SK-N-SH (cell line): Measurements from ENCODE around the gene SFSWAP. TPM values are rescaled to one million over a fixed set of nuclear protein-coding genes. Genes with fewer than 3 reads are reported as not detected.

Source experiments
- CTCF ChIA-PET: fragments of 300-600, 350-600 bp; formaldehyde crosslinking; extraction: SDS; loops from one replicate; lab custom pipeline; 2021; lab: Yijun Ruan, JAX
- POLR2A ChIA-PET: fragments of 350-600 bp; sonication (Branson Sonifier 250); formaldehyde crosslinking; extraction: SDS; loops from one replicate; lab custom pipeline; 2020; ENCODE audit warnings: antibody characterized with exemption, inconsistent platforms; lab: Yijun Ruan, JAX
- DNase-seq: peaks from one replicate; pipeline ENCODE4 v3.0.0; 2012
- H2AFZ ChIP-seq: fragments of 200-600 bp; sonication (generic); 2 replicates; pipeline ENCODE4 v1.8.1; 2016; ENCODE audit warnings: antibody characterized with exemption, mild to moderate bottlenecking, low read depth
- H3F3A ChIP-seq: fragments of 200-600 bp; sonication (generic); replicated peaks from 2 replicates; pipeline ENCODE3; 2016; ENCODE audit warnings: antibody characterized with exemption, mild to moderate bottlenecking; ENCODE audit not compliant: insufficient read depth
- H3K27ac ChIP-seq, 2 experiments: fragments of 200-500 bp in 1 of 2; fragments of 200-600 bp in 1 of 2; sonication (Bioruptor generic) in 1 of 2; sonication (generic), shearing (Covaris generic) in 1 of 2; 2 replicates each; pipeline versions ENCODE4 v1.5.1 to v1.6.1; 2014 to 2016; ENCODE audit warnings: low read depth in 2 of 2, inconsistent platforms in 1 of 2, low read length in 1 of 2, mild to moderate bottlenecking in 1 of 2, mixed read lengths in 1 of 2
- H3K27me3 ChIP-seq: fragments of 200-600 bp; sonication (generic), shearing (Covaris generic); 2 replicates; pipeline ENCODE4 v1.6.1; 2016; ENCODE audit warnings: mixed run types; ENCODE audit not compliant: insufficient read depth
- H3K36me3 ChIP-seq, 2 experiments: fragments of 200-500 bp in 1 of 2; fragments of 200-600 bp in 1 of 2; sonication (Bioruptor generic) in 1 of 2; sonication (generic) in 1 of 2; replicated peaks in 1 of 2; 2 replicates each; pipeline versions ENCODE3 to v1.5.1; 2014 to 2016; ENCODE audit warnings: low read length in 1 of 2, mild to moderate bottlenecking in 1 of 2; ENCODE audit not compliant: insufficient read depth in 2 of 2, control insufficient read depth in 1 of 2
- H3K4me1 ChIP-seq, 2 experiments: fragments of 200-500 bp in 1 of 2; fragments of 200-600 bp in 1 of 2; sonication (Bioruptor generic) in 1 of 2; sonication (generic), shearing (Covaris generic) in 1 of 2; 2 replicates each; pipeline versions ENCODE4 v1.5.1 to v1.6.1; 2014 to 2016; ENCODE audit warnings: low read depth in 1 of 2, low read length in 1 of 2, mixed run types in 1 of 2; ENCODE audit not compliant: insufficient read depth in 2 of 2, control insufficient read depth in 1 of 2
- H3K4me2 ChIP-seq: fragments of 200-600 bp; sonication (generic), shearing (Covaris generic); 2 replicates; pipeline ENCODE4 v1.6.1; 2017; ENCODE audit warnings: mixed run types
- H3K4me3 ChIP-seq, 2 experiments: fragments of 200-500 bp in 1 of 2; fragments of 200-600 bp in 1 of 2; sonication (Bioruptor generic) in 1 of 2; sonication (generic), shearing (Covaris generic) in 1 of 2; 2 replicates each; pipeline versions ENCODE4 v1.5.1 to v1.8.1; 2014 to 2016; ENCODE audit warnings: low read depth in 2 of 2, inconsistent platforms in 1 of 2, low read length in 1 of 2, mild to moderate bottlenecking in 1 of 2, mixed read lengths in 1 of 2, moderate library complexity in 1 of 2
- H3K79me2 ChIP-seq: fragments of 200-600 bp; sonication (generic); 2 replicates; pipeline ENCODE4 v1.8.1; 2017; ENCODE audit warnings: mild to moderate bottlenecking; ENCODE audit not compliant: insufficient read depth
- H3K9ac ChIP-seq: fragments of 200-600 bp; sonication (generic); 2 replicates; pipeline ENCODE4 v1.6.1; 2017; ENCODE audit warnings: mixed run types
- H3K9me2 ChIP-seq: fragments of 200-600 bp; sonication (generic); 2 replicates; pipeline ENCODE4 v1.6.1; 2017; ENCODE audit warnings: mixed run types
- H3K9me3 ChIP-seq: fragments of 200-600 bp; sonication (generic); 2 replicates; pipeline ENCODE4 v1.6.1; 2017; ENCODE audit warnings: mixed run types, mild to moderate bottlenecking, moderate library complexity
- H4K20me1 ChIP-seq: fragments of 200-600 bp; sonication (generic); 2 replicates; pipeline ENCODE4 v1.6.1; 2017; ENCODE audit warnings: mild to moderate bottlenecking, mixed run types; ENCODE audit not compliant: insufficient read depth
- CHD2 ChIP-seq: fragments of 150-350 bp; IDR thresholded peaks from 2 replicates; pipeline ENCODE4 v1.6.1; 2018; ENCODE audit warnings: low read length; ENCODE audit not compliant: partially characterized antibody
- EP300 ChIP-seq, 2 experiments: IDR thresholded peaks; 2 replicates each; pipeline versions ENCODE4 v1.4.0 to v1.6.1; 2012; ENCODE audit warnings: borderline replicate concordance in 1 of 2, low read depth in 1 of 2, low read length in 1 of 2
- FOSL2 ChIP-seq: IDR thresholded peaks from 2 replicates; pipeline ENCODE4 v1.4.0; 2012; ENCODE audit warnings: low read depth, mild to moderate bottlenecking, moderate library complexity, borderline replicate concordance
- FOXM1 ChIP-seq: IDR thresholded peaks from 2 replicates; pipeline ENCODE4 v1.4.0; 2012; ENCODE audit warnings: low read depth, mild to moderate bottlenecking
- GABPA ChIP-seq: IDR thresholded peaks from 2 replicates; pipeline ENCODE4 v1.4.0; 2012; ENCODE audit warnings: low read depth, mild to moderate bottlenecking
- IRF3 ChIP-seq: fragments of 150-350 bp; IDR thresholded peaks from 2 replicates; pipeline ENCODE4 v1.6.1; 2016; ENCODE audit warnings: mild to moderate bottlenecking, low read depth, low read length
- MXI1 ChIP-seq: IDR thresholded peaks from 2 replicates; pipeline ENCODE4 v1.6.1; 2012; ENCODE audit warnings: mild to moderate bottlenecking, low read depth, low read length, improper control_type of control experiment
- NRF1 ChIP-seq: IDR thresholded peaks from 2 replicates; pipeline ENCODE4 v1.6.1; 2012; ENCODE audit warnings: low read depth, mild to moderate bottlenecking, low read length
- POLR2AphosphoS5 ChIP-seq: IDR thresholded peaks from 2 replicates; pipeline ENCODE4 v1.6.1; 2012; ENCODE audit warnings: low read depth, low read length
- RFX5 ChIP-seq: IDR thresholded peaks from 2 replicates; pipeline ENCODE4 v1.6.1; 2012; ENCODE audit warnings: mild to moderate bottlenecking, improper control_type of control experiment, low read length
- SMC3 ChIP-seq: IDR thresholded peaks from 2 replicates; pipeline ENCODE4 v1.6.1; 2012; ENCODE audit warnings: low read depth, low read length, improper control_type of control experiment
- TAF1 ChIP-seq: IDR thresholded peaks from 2 replicates; pipeline ENCODE4 v1.6.1; 2012; ENCODE audit warnings: low read depth, mild to moderate bottlenecking, low read length, moderate library complexity, borderline replicate concordance
- TCF12 ChIP-seq: IDR thresholded peaks from 2 replicates; pipeline ENCODE4 v1.4.0; 2012
- TEAD4 ChIP-seq: IDR thresholded peaks from 2 replicates; pipeline ENCODE4 v1.4.0; 2012; ENCODE audit warnings: mild to moderate bottlenecking, borderline replicate concordance; ENCODE audit not compliant: insufficient read depth
- ZBTB33 ChIP-seq: IDR thresholded peaks from 2 replicates; pipeline ENCODE4 v1.4.0; 2012; ENCODE audit warnings: low read depth, borderline replicate concordance
- WGBS: methylation state at CpG from one replicate; pipeline ENCODE4 v1.1.6; 2017; ENCODE audit warnings: low lambda C conversion rate; 5-methylcytosine and 5-hydroxymethylcytosine counted together
- polyA plus RNA-seq, 3 experiments: library from polyadenylated mRNA; depleted of rRNA; stranded (reverse); fragments of >200 nt; gene quantifications; 2 replicates each; pipeline ENCODE4 v1.2.3, GENCODE V29; 2012
- TF ChIP-seq, protein P1 (sequence below): IDR thresholded peaks from 2 replicates; pipeline ENCODE4; 2012
- TF ChIP-seq, protein P2 (sequence below): IDR thresholded peaks from 2 replicates; pipeline ENCODE4 v1.4.0; 2012; ENCODE audit warnings: low read depth, borderline replicate concordance

Gene SFSWAP
- polyA plus RNA-seq, 1 of the 3 experiments (the other 2 are of a cell fraction) = 27.9 TPM

GRCh38 chr12:131836714-131837397 lies 126.0 kb downstream of the SFSWAP start (continued):
- no peak for TF ChIP-seq TEAD4

GRCh38 chr12:131840643-131841416 lies 129.9 kb downstream of the SFSWAP start:
- Histone ChIP-seq H3K79me2 (no peaks in the 10 kb centered on the region), H3F3A (no peaks in the 10 kb centered on the region), H2AFZ (no peak overlapping the region), H4K20me1 (no peaks in the 10 kb centered on the region), H3K4me3 (no peak overlapping the region), H3K4me2 (no peak overlapping the region), H3K9me3 (no peaks in the 10 kb centered on the region), H3K9ac (no peak overlapping the region), H3K4me1 (peaks cover 0 to 3% of the 10 kb centered on the region in 2 experiments; a peak in 1 of 4 replicates), H3K27ac (no peak overlapping the region), H3K27me3 (no peaks in the 10 kb centered on the region), H3K36me3 (no peaks in the 10 kb centered on the region), H3K9me2 (no peaks in the 10 kb centered on the region)
- no peak for DNase-seq
- WGBS = 80% methylated on average over 12 of the region's 46 CpGs
- TF ChIP-seq IRF3 (no peak), FOSL2 (no peak), FOXM1 (no peak), ZBTB33 (no peak), SMC3 (no peak), TAF1 (no peak), CHD2 (no peak), TCF12 (no peak), EP300 (IDR thresholded peaks at IDR 0.05; ENCODE audit: borderline replicate concordance in 1 of 2, low read depth in 1 of 2, low read length in 1 of 2) (no peak), TEAD4 (no peak), RFX5 (no peak), GABPA (no peak), MXI1 (no peak), POLR2AphosphoS5 (no peak), NRF1 (no peak)
- TF ChIP-seq, protein P1, sequence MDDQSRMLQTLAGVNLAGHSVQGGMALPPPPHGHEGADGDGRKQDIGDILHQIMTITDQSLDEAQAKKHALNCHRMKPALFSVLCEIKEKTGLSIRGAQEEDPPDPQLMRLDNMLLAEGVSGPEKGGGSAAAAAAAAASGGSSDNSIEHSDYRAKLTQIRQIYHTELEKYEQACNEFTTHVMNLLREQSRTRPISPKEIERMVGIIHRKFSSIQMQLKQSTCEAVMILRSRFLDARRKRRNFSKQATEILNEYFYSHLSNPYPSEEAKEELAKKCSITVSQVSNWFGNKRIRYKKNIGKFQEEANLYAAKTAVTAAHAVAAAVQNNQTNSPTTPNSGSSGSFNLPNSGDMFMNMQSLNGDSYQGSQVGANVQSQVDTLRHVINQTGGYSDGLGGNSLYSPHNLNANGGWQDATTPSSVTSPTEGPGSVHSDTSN = no peak
- TF ChIP-seq, protein P2, sequence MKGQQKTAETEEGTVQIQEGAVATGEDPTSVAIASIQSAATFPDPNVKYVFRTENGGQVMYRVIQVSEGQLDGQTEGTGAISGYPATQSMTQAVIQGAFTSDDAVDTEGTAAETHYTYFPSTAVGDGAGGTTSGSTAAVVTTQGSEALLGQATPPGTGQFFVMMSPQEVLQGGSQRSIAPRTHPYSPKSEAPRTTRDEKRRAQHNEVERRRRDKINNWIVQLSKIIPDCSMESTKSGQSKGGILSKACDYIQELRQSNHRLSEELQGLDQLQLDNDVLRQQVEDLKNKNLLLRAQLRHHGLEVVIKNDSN = no peak
- CTCF ChIA-PET = no interaction called here
- POLR2A ChIA-PET = no interaction called here
